ENCODE data around the gene SORCS2.

DNA sequence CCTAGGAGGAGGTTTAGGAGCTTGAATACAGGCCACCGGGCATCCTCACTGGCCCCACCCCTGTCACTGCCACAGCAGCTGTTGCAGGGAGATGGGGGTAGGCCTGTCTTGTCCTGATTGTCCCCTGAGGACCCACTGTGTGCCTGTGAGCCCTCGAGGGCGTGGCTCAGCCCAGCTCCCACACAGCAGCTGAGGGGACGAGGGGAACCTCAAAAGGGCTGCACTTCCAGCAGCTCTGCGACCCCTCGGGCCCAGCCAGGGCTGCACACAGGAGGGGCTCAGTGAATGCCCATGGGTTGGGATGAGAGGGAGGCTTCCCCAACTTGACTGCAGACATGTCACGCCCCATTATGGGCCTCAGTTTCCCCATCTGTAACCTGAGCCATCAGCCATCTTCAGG is 521.4 kb downstream of the SORCS2 start:
- TF ChIP-seq, protein P1, sequence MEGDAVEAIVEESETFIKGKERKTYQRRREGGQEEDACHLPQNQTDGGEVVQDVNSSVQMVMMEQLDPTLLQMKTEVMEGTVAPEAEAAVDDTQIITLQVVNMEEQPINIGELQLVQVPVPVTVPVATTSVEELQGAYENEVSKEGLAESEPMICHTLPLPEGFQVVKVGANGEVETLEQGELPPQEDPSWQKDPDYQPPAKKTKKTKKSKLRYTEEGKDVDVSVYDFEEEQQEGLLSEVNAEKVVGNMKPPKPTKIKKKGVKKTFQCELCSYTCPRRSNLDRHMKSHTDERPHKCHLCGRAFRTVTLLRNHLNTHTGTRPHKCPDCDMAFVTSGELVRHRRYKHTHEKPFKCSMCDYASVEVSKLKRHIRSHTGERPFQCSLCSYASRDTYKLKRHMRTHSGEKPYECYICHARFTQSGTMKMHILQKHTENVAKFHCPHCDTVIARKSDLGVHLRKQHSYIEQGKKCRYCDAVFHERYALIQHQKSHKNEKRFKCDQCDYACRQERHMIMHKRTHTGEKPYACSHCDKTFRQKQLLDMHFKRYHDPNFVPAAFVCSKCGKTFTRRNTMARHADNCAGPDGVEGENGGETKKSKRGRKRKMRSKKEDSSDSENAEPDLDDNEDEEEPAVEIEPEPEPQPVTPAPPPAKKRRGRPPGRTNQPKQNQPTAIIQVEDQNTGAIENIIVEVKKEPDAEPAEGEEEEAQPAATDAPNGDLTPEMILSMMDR (IDR thresholded peaks at IDR 0.05): no peak
- no peak for TF ChIP-seq POLR2AphosphoS5 (IDR thresholded peaks at IDR 0.05; ENCODE audit: low read depth, low read length)
- TF ChIP-seq SIN3A (IDR thresholded peaks at IDR 0.05; ENCODE audit: borderline replicate concordance, insufficient read depth, low read depth, low read length): no peak

All from Panc1 (cell line).